HFFc6 (cell line): ENCODE data around the gene UBE2Z. TPM values are rescaled to one million over a fixed set of nuclear protein-coding genes. Genes with fewer than 3 reads are reported as not detected.

ENCODE experiments used
- DNase-seq: peaks from one replicate; pipeline ENCODE4 v3.0.0-alpha.2; 2018
- H3K27ac Mint-ChIP-seq: 2 replicates; pipeline ENCODE4 v1.8.0; 2020; ENCODE audit warnings: mild to moderate bottlenecking, mixed read lengths
- H3K27me3 Mint-ChIP-seq: 2 replicates; pipeline ENCODE4 v1.8.0; 2021; ENCODE audit warnings: mild to moderate bottlenecking, moderate library complexity, mixed read lengths; ENCODE audit not compliant: insufficient read depth
- H3K36me3 Mint-ChIP-seq: 2 replicates; pipeline ENCODE4 v1.8.0; 2021; ENCODE audit warnings: low read depth, mixed read lengths
- H3K4me1 Mint-ChIP-seq: 2 replicates; pipeline ENCODE4 v1.8.0; 2020; ENCODE audit warnings: low read depth, mixed read lengths
- H3K4me3 Mint-ChIP-seq: 2 replicates; pipeline ENCODE4 v1.8.0; 2020; ENCODE audit warnings: mild to moderate bottlenecking, moderate library complexity, mixed read lengths
- H3K9me3 Mint-ChIP-seq: 2 replicates; pipeline ENCODE4 v1.8.0; 2020; ENCODE audit warnings: mild to moderate bottlenecking, mixed read lengths
- total RNA-seq, 6 experiments: library from RNA; stranded (reverse); fragmentation: NEBNext Ultra II Directional; extraction: Animal tissue kit (Norgen Biotek cat#: 25700); gene quantifications; 2 replicates in 1 of 6; 3 replicates in 5 of 6; pipeline ENCODE4 v1.2.3, GENCODE V29; 2021
- TF ChIP-seq, protein P1 (sequence below): fragments of 200-600 bp; sonication (generic); IDR thresholded peaks from 2 replicates; pipeline ENCODE4 v1.5.0; 2021; ENCODE audit warnings: antibody characterized with exemption, mild to moderate bottlenecking

UBE2Z gene
- total RNA-seq, 6 experiments from 2014 or later: 117 to 135 (median 125) TPM

DNA sequence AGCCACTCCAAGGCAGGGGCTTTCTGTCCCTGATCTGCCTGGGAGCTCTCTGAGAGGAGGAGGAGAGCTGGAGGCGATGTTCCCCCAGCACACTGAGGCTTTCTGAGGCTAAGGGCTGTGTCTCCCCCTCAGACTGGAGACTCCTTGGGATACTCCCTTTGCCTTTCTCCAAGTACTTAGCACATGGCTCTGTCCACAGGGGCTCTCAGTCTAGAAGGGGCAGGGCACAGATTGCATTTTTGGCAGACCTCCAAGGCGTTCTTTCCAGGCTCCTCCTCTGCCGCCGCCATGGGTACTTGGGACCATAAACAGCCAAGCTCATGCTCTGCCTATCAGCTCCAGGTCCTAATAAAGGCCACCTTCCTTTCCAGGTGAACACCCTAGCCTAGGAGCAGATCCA lies 62.0 kb downstream of the UBE2Z start:
- TF ChIP-seq, protein P1, sequence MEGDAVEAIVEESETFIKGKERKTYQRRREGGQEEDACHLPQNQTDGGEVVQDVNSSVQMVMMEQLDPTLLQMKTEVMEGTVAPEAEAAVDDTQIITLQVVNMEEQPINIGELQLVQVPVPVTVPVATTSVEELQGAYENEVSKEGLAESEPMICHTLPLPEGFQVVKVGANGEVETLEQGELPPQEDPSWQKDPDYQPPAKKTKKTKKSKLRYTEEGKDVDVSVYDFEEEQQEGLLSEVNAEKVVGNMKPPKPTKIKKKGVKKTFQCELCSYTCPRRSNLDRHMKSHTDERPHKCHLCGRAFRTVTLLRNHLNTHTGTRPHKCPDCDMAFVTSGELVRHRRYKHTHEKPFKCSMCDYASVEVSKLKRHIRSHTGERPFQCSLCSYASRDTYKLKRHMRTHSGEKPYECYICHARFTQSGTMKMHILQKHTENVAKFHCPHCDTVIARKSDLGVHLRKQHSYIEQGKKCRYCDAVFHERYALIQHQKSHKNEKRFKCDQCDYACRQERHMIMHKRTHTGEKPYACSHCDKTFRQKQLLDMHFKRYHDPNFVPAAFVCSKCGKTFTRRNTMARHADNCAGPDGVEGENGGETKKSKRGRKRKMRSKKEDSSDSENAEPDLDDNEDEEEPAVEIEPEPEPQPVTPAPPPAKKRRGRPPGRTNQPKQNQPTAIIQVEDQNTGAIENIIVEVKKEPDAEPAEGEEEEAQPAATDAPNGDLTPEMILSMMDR: no peak
- Mint-ChIP-seq H3K36me3 (no peaks in the 10 kb centered on the region), H3K27me3 (peaks cover 3% of the 10 kb centered on the region; the same call in 1 of the 2 replicates), H3K9me3 (no peaks in the 10 kb centered on the region), H3K4me3 (no peak overlapping the region), H3K27ac (no peak overlapping the region), H3K4me1 (peaks cover 44% of the 10 kb centered on the region)
- DNase-seq: no peak

DNA sequence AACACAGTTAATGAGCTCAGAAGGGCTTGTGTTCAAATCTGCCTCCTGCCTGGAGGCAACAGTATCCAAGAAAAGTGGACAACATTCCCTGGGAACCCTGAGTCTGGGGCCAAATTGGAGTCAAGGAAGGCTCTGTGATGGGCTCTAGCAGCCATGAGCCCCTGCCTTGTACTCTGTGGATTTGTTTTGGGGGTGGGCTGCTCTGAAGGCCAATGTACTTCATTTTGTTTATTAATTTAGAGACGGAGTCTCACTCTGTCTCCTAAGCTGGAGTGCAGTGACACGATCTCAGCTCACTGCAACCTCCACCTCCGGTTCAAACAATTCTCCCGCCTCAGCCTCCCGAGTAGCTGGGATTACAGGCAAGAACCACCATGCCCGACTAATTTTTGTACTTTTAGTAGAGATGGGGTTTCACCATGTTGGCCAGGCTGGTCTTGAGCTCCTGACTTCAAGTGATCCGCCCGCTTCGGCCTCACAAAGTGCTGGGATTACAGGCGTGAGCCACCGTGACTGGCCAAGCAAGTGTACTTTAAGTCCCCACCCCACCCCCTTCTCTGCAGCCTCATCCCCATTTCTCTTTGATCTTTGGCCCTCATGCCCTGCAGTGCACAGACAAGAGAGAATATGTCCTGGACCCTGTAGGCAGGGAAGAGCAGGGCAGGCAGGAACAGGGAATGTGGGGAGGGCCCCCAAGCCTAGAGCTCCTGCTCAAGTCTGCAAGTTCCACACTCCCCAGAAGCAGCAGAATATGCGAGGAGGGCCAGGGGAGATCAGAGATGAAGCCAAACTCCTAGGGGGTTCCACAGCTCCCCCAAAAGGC lies 62.9 kb downstream of the UBE2Z start:
- Mint-ChIP-seq H3K4me1 (peaks cover 44% of the 10 kb centered on the region), H3K27ac (peak overlapping the region; percentile 97), H3K4me3 (peak overlapping the region; percentile 79), H3K9me3 (no peaks in the 10 kb centered on the region), H3K27me3 (peaks cover 3% of the 10 kb centered on the region; the same call in 1 of the 2 replicates), H3K36me3 (no peaks in the 10 kb centered on the region)
- DNase-seq: no peak
- TF ChIP-seq, protein P1: 0 out of 2 replicates have a peak, but pooled peaks have one; percentile 6

DNA sequence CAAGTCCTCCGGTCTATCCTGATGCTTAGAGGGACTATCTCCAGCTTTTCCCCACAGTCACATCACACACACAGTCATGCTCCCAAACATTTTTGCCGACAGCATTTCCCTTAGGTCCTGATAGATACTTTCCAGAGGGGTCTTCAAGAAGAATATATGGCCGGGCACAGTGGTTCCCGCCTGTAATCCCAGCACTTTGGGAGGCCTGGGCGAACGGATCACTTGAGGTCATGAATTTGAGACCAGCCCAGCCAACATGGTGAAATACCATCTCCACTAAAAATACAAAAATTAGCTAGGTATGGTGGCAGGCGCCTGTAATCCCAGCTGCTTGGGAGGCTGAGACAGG lies 64.5 kb downstream of the UBE2Z start:
- Mint-ChIP-seq H3K4me3 (peak overlapping the region; percentile 79), H3K9me3 (no peaks in the 10 kb centered on the region)

GRCh38 chr17:48973806-48974205 lies 65.6 kb downstream of the UBE2Z start:
- Mint-ChIP-seq H3K9me3 (no peaks in the 10 kb centered on the region), H3K36me3 (no peaks in the 10 kb centered on the region), H3K4me3 (no peak overlapping the region), H3K27me3 (peaks cover 5% of the 10 kb centered on the region; the same call in 1 of the 2 replicates), H3K27ac (no peak overlapping the region; the same call in 1 of the 2 replicates), H3K4me1 (peaks cover 44% of the 10 kb centered on the region)
- DNase-seq: no peak
- TF ChIP-seq, protein P1: no peak

More for the DNA sequence above, 64.5 kb downstream of the UBE2Z start:
- Mint-ChIP-seq H3K4me1 (peaks cover 44% of the 10 kb centered on the region), H3K27ac (peak overlapping the region; percentile 97), H3K27me3 (peaks cover 3% of the 10 kb centered on the region; the same call in 1 of the 2 replicates), H3K36me3 (no peaks in the 10 kb centered on the region)
- DNase-seq: no peak
- TF ChIP-seq, protein P1: no peak

Other genes starting within 250 kb of the UBE2Z start
- not detected for gene PRAC1, start 185.9 kb upstream of the UBE2Z start, total RNA-seq
- gene PRAC2, start 185.2 kb upstream of the UBE2Z start, total RNA-seq: not detected
- gene HOXB13, start 179.7 kb upstream of the UBE2Z start, total RNA-seq: not detected
- not detected for gene TTLL6, start 91.2 kb upstream of the UBE2Z start, total RNA-seq
- gene CALCOCO2, start 77.4 kb upstream of the UBE2Z start, total RNA-seq: 10 to 100 TPM; 71.5 to 91.1 (median 84.5) TPM
- 100 to 1,000 TPM; 125 to 158 (median 145) TPM for gene ATP5MC1, start 15.6 kb upstream of the UBE2Z start, total RNA-seq
- 100 to 1,000 TPM; 131 to 176 (median 157) TPM for gene SNF8, start 36.4 kb downstream of the UBE2Z start, total RNA-seq
- gene GIP, start 60.2 kb downstream of the UBE2Z start, total RNA-seq: under 1 TPM in 4 of 6 experiments, not detected in 2; 0.31 to 0.60 (median 0.35) TPM
- 10 to 100 TPM; 26.5 to 65.4 (median 60.0) TPM for gene IGF2BP1, start 89.0 kb downstream of the UBE2Z start, total RNA-seq
- not detected for gene B4GALNT2, start 224.4 kb downstream of the UBE2Z start, total RNA-seq